Mucosa of descending colon (tissue), 3 donors: ENCODE results near the gene GRK3. TPM values are rescaled to one million over a fixed set of nuclear protein-coding genes. Genes with fewer than 3 reads are reported as not detected.

ENCODE experiments used
- ATAC-seq: fragments of 200-7000 bp; cut with Tn5 transposase; one replicate; pipeline ENCODE4 v1.9.1; 2020; ENCODE audit warnings: mild to moderate bottlenecking, moderate library complexity
- DNase-seq, 3 donors: peaks; one replicate each; pipeline ENCODE4 v3.0.0-alpha.2; 2020
- H3K36me3 ChIP-seq: fragments of 200-600 bp; one replicate; pipeline ENCODE4 v1.8.0; 2021; ENCODE audit warnings: low read depth, mild to moderate bottlenecking
- H3K4me1 ChIP-seq: fragments of 200-600 bp; one replicate; pipeline ENCODE4 v1.8.0; 2021; ENCODE audit warnings: low read depth, mild to moderate bottlenecking
- H3K4me3 ChIP-seq: fragments of 200-600 bp; one replicate; pipeline ENCODE4 v1.8.0; 2021; ENCODE audit warnings: mild to moderate bottlenecking
- H3K9me3 ChIP-seq: fragments of 200-600 bp; one replicate; pipeline ENCODE4 v1.8.0; 2021; ENCODE audit warnings: mild to moderate bottlenecking
- CTCF ChIP-seq: fragments of 200-600 bp; IDR thresholded peaks from one replicate; pipeline ENCODE4 v1.8.0; 2022; ENCODE audit warnings: antibody characterized with exemption, mild to moderate bottlenecking
- intact Hi-C, 2 donors: fragments of 100-400 bp; cut with DNase I in 1 of 2; cut with micrococcal nuclease in 1 of 2; formaldehyde crosslinking; loops; one replicate each; pipeline versions ENCODE4 v1.11.0 to v1.11.1; 2022; cut with DNase I, micrococcal nuclease
- total RNA-seq, 3 donors: library from RNA; stranded (reverse); fragmentation: NEBNext Ultra II Directional in 2 of 3; extraction: Animal tissue kit (Norgen Biotek cat#: 25700) in 2 of 3; gene quantifications; one replicate each; pipeline versions ENCODE4 v1.2.1 to v1.2.4, GENCODE V29; 2021 to 2023
- donor health status: DM: no; HTN: no; CAD: no; lungs with moderate emphysema.
- donor health status: DM: no; HTN: no; CAD: no.
- donor health status: DM: no; HTN: yes; CAD: no.

The GRK3 gene
- total RNA-seq, 3 donors from 2014 or later: 2.1 to 16.1 (median 3.2) TPM

- Histone ChIP-seq H3K4me3 (no peak overlapping the region), H3K4me1 (no peaks in the 10 kb centered on the region), H3K9me3 (no peaks in the 10 kb centered on the region), H3K36me3 (no peaks in the 10 kb centered on the region)
- intact Hi-C loops: loop anchor here (10.0 kb wide), 1 partner anchor 306 kb away; no protein-coding TSS in a partner anchor
- no peak for TF ChIP-seq CTCF
- ATAC-seq (no peak), DNase-seq (no peak)
These were observed 205.9 kb downstream of the GRK3 start for GRCh38 chr22:25770333-25770732.

- no peak for ATAC-seq
- no peaks in the 10 kb centered on the region for H3K4me1 ChIP-seq
- TF ChIP-seq CTCF: no peak
These were observed 207.8 kb downstream of the GRK3 start for GRCh38 chr22:25772288-25772687.

GRCh38 chr22:25774575-25775026 is 210.1 kb downstream of the GRK3 start:
- no peaks in the 10 kb centered on the region for H3K4me1 ChIP-seq
- H3K36me3 ChIP-seq: no peaks in the 10 kb centered on the region
- no peak for TF ChIP-seq CTCF
- intact Hi-C loops: loop anchor here (10.0 kb wide), 1 partner anchor 310 kb away; no protein-coding TSS in a partner anchor
- no peak for ATAC-seq
- H3K9me3 ChIP-seq: no peaks in the 10 kb centered on the region
- no peak overlapping the region for H3K4me3 ChIP-seq
- no peak for DNase-seq

More at GRCh38 chr22:25772288-25772687, 207.8 kb downstream of the GRK3 start:
- no peak overlapping the region for H3K4me3 ChIP-seq
- DNase-seq: no peak
- no peaks in the 10 kb centered on the region for H3K9me3 ChIP-seq
- intact Hi-C loops: loop anchor here (10.0 kb wide), 1 partner anchor 307 kb away; no protein-coding TSS in a partner anchor
- no peaks in the 10 kb centered on the region for H3K36me3 ChIP-seq

- H3K36me3 ChIP-seq: no peaks in the 10 kb centered on the region
- DNase-seq: no peak
These were observed 211.1 kb downstream of the GRK3 start for GRCh38 chr22:25775531-25775930.

GRCh38 chr22:25777411-25777810 is 212.9 kb downstream of the GRK3 start:
- DNase-seq: no peak
- H3K9me3 ChIP-seq: no peaks in the 10 kb centered on the region
- no peak overlapping the region for H3K4me3 ChIP-seq
- H3K4me1 ChIP-seq: no peaks in the 10 kb centered on the region
- no peak for TF ChIP-seq CTCF
- no peaks in the 10 kb centered on the region for H3K36me3 ChIP-seq
- intact Hi-C loops: loop anchor here (10.0 kb wide), 1 partner anchor 313 kb away; no protein-coding TSS in a partner anchor
- no peak for ATAC-seq

More at GRCh38 chr22:25775531-25775930, 211.1 kb downstream of the GRK3 start:
- ATAC-seq: no peak
- Histone ChIP-seq H3K4me3 (no peak overlapping the region), H3K4me1 (no peaks in the 10 kb centered on the region), H3K9me3 (no peaks in the 10 kb centered on the region)
- intact Hi-C loops: loop anchor here (10.0 kb wide), 1 partner anchor 311 kb away; no protein-coding TSS in a partner anchor
- TF ChIP-seq CTCF: no peak
